Activated T-helper 9 cell treated with anti-CD3 and anti-CD28 coated beads, Interleukin-2, amount 50 U/mL, for 16 hours (primary cell): ENCODE data around the gene MFSD6.
"Not testable (repeated sequence)": the region's sequence is repeated elsewhere in the genome, so short reads cannot be mapped to it uniquely, and the experiment has no call there.

ENCODE experiments used
- DNase-seq: peaks from one replicate; pipeline ENCODE4 v3.0.0-alpha.2; 2020; ENCODE audit warnings: low read depth

MFSD6 gene

DNA sequence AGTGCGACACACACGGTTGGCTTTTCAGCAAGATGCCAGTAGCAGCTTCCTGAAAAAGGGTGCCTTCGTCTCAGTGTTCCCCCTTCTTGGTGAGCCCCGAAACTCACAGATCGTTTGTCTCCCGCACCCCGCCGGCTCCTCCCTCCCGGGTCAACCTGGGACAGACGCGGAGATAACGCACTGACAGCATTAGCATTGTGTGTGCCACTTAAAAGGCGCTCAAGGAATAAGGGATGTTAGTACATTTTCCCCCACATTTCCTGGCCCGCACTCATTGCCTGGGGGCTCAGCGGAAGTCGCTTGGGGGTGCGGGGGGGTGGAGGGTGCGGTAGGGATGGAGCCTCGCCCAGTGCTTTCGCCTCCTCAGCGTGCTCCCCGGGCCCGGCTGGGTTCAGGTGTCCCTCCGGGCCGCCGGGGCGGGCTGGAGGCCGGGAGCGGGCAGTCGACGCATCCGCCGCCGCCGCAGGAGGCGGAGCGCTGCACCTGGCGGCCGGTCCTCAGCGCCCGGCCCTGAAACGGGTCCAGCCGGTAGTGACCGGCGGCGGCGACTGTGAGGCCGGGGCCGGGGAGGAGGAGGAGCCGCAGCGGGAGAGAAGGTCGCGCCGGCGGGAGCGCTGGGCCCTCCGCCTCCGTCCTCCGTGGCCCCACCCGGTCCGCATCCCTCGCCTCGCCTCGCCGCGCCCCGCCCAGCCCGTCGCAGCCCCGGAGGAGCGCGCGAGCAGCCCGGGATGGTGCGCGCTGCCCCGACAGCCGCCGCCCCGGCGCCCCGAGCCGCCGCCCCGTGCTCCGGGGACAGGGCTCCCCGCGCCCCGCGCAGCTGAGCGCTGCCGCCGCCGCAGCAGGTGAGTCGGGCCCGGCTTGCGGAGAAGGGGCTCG lies at the start of gene MFSD6:
MFSD6 (plus strand) TSS at position 694 of the 876 bp plus-strand sequence. CDS start 27,675 bp downstream, outside the sequence.
- DNase-seq: peak; percentile 43

DNA sequence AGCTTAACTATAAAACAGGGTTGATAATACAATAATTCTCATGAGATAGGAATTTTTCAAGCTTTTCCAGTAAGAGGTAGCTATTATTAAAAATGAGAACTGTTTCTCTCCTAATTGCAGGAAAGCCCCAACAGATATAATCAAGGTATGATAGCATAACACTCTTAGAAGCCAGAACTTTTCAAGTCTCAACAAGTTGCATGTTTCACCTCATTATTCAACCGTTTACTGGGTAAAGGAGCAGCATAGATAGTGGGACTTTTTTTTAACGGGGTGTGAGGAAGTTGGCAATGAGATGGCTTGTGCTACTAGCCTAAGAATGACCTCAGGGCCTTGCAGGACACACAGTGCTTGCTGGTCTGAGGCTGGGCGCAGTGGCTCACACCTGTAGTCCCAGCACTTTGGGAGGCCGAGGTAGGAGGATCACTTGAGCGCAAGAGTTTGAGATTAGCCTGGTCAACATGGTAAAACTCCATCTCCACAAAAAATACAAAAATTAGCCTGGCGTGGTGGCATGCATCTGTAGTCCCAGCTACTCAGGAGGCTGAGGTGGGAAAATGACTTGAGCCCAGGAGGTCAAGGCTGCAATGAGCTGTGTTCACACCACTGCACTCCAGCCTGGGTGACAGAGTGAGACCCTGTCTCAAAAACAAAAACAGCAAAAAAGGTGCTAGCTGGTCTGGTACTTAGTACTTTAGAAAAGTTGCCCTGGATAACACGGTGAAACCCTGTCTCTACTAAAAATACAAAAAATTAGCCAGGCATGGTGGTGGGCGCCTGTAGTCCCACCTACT lies 49.3 kb upstream of the MFSD6 start:
- DNase-seq: not testable (repeated sequence)

DNA sequence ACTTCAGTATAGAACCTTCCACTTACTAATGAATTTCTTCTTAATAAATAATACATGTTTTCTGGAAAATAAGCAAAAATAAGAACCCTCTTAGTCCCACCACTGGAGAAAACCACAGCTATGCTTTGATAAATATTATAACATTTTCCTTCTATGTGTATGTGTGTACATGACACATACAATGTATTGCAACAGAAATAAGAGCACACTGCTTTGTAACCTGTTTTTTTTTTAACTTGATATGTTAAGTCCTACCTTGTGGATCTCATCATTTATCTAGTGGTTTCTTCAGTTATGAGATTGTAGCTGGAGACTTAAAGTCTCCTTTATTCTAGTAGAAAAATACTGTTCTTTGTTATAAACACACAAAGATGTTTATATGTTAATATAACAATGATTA lies 47.6 kb upstream of the MFSD6 start:
- no peak for DNase-seq

DNA sequence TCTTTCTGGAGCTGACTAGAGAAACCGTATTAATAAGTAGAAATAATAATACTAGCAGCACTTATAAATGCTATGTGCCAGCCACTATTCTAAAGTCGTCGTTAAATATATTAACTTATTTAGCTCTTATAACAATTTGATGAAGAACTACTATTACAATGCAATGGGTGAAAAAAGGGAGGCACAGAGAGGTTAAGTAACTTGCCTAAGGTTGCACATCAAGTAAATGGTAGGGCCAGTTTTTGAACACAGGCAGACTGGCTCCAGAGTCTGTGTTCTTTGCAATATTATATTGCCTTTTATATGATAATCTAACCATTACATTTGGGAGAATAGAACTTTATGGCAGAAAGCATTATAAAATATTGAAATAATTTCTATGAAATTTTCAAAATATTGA lies 47.2 kb upstream of the MFSD6 start:
- no peak for DNase-seq

DNA sequence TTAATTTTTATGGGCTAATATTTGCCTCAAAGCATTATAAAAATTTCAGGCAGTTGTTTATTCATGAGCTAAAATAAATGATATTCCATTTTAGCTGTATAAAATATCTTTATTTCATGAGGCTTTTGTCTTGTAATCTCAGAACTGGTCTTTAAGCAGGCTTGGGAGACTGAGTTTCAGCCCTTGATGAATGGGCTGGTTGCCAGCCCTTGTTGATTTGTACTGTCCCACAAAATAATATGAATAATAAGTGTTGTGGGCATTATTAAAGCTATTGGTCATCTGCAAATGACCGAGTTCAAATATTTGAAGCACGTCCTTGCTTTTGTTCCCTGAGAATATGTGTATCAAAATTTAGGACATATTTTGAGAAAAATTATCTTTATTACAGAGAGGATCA lies 46.6 kb upstream of the MFSD6 start:
- no peak for DNase-seq

DNA sequence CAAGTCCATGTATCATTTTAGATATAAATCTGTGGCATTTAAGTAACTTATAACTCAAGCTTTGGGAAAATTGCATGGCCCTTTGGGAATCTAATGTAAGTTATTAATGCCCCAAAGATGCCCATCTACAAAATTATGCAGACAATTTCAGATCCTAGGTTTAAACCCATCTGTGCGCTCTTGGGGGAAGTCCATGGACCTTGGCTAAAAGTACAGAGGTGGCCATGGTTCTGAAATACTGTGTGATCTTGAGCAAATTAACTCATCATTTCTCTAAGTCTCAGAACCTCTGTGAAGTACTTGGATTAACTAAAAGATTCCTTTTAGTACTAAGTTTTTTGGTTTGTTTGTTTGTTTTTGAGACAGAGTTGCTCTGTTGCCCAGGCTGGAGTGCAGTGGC lies 45.3 kb upstream of the MFSD6 start:
- DNase-seq: no peak

DNA sequence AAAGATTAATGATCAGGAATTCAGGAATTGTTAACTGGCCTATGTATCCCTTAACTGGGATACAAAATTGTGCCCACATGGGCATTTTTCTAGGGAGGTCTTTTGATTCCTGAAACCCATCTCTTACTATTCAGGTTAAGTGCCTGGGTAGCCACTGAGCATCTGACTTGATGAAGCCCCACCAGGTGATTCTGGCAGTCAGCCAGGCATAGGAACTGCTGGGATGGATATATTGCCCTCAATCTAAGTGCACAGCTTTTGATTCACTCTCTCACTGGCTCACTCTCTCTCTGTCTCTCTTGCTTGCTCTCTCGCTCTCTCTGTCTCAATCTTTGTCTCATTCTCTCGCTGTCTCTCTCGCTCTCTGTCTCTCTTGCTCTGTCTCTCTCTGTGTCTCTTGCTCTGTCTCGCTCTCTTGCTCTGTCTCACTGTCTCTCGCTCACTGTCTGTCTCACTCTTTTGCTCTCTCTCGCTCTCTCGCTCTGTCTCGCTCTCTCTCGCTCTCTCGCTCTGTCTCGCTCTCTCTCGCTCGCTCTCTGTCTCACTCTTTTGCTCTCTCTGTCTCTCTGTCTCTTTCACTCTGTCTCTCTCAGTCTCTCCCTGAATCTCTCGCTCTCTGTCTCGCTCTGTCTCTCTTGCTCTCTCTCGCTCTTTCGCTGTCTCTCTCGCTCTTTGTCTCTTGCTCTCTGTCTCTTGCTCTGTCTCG lies 42.5 kb upstream of the MFSD6 start:
- no peak for DNase-seq

DNA sequence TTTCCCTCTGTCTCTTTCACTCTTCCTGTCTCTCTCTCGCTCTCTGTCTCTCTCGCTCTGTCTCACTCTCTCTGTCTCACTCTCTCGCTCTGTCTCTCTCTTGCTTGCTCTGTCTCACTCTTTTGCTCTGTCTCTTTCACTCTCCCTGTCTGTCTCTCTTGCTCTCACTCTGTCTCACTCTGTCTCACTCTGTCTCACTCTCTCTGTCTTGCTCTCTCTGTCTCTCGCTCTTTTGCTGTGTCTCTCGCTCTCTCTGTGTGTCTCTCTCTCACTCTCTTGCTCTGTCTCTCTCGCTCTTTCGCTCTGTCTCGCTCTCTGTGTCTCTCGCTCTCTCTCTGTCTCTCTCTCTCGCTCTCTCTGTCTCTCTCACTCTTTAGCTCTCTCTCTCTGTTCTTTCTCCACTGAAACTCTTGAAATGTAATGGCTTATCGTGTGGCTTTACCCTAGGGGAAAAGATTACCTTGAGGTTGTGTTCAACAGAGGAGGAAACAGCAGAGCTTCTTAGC lies 41.9 kb upstream of the MFSD6 start:
- no peak for DNase-seq

DNA sequence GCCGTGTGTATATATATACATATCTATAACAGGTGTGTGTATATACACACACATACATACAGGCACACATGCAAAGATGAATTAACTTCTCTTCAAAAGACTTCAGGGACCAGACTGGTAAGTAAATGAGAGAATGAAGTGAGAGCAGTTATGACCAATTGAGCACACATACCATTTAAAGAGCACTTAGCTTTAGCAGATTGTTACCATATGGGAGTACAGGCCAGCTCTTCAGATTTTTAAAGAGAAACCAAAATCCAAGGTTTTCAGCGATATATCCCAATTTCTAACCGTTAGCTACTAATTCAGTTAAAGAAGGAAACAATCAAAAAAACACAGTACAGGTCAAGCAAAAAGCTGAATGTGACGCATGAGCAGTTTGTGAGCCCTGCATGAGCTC lies 41.1 kb upstream of the MFSD6 start:
- no peak for DNase-seq

DNA sequence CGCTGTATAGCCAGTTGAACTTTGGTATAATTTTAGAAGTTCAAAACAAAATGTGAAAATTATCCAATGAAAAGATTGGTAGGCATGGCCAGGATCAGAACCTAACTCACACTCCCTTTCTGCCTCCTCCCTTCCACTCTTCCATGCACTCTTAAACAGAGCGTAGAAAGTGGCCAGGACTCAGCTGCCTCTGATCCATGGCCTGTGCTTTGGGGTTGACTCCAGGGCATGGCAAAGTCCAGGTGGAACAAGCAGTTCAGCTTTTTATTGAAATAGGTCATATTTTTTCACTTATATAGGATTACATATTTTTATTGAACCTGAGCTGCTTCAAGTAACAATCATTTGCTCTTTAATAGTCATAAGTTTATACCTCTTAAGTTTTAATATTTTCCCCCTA lies 38.5 kb upstream of the MFSD6 start:
- DNase-seq: no peak

DNA sequence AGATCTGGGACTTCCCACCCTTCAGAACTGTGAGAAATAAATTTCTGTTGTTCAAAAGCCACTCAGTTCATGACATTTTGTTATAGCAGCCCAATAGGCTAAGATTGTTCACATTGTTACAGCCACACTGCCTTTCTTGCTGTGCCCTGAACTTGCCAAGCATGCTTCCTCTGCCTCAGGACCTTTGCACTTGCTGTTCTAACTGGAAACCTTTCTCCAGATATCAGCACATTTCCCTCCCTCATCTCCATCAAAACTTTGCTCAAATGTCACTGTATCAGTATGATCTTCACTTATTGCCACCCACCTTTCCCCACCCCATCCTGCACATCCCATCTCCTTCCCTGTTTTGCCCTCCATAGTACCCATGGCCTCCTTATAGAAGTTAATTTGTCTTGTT lies 32.1 kb upstream of the MFSD6 start:
- no peak for DNase-seq

DNA sequence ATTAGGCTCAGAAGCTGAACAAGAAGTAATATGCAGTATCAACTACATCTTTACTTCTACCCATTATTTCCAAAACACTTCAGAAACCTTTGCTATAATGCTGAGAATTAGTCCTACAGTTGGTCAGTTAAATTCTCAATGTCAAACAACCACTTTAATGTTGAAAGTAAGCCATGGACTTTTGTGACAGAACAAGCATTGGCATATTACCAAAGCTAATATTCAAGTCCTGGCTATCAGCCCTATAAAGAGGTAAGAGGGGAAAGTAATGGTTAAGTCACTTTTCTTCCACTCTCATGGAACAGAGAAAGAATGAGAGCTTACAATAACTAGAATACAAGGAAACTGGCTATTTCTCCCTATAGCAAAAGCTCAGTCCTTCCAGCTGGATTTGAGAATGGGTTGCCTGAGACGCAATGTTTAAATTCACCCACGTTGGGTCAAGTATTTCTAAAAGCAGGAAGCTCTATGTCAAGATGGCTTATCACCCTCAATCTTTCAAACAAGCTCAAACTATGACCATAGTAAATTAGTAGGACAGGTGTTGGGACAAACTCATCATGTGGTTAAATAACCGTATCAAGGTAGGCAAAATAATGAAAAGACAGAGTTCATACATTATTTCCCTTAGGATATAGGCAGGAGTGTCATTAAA lies 31.4 kb upstream of the MFSD6 start:
- no peak for DNase-seq

DNA sequence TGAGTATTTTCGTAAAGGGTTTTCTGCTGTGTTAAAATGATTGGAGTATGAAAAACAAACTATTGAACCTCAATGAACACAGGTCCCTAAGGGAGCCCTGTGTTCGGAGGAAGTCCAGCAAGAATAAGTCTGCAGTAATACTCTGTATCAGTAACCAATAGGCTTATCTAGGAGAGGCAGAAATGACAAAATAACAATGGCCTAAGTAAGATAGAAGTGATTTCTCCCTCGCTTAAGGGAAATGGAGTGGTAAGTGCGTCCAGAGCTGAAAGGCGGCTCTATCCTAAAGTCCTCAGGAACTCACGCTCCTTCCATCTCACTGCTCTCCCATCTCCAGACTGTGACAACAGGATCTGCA lies 29.3 kb upstream of the MFSD6 start:
- DNase-seq: no peak

DNA sequence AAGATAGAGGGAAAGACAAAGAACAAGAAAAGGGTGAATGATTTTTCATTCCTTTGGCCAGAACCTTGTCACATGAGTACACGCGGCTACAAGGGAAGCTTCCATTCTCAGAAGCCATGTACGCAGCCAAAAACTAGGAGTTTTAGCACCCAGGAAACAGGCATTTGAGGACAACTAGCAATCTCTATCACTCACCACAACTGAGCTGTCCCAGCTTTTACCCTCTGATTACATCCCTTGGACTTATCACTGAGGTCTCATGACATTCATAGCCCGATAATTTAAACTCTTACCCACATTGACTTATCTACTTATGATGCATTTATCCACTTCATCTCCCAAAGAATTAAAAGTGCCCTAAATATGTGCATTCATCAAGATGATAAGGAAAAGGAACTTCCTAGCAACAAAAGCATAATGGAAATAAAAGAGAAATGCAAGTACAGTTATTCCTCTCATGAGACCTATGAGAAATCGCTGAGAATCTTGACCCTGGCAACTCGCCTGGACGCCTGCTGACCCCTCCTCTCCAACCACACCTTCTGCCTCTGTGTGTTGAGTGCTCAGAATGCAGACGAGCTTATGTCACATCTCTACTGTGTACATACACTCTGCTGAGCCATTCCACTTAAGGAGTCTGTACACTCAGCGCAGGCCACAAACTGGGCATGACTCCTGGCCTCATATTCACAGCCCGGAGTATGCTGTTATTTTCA lies 28.7 kb upstream of the MFSD6 start:
- no peak for DNase-seq

DNA sequence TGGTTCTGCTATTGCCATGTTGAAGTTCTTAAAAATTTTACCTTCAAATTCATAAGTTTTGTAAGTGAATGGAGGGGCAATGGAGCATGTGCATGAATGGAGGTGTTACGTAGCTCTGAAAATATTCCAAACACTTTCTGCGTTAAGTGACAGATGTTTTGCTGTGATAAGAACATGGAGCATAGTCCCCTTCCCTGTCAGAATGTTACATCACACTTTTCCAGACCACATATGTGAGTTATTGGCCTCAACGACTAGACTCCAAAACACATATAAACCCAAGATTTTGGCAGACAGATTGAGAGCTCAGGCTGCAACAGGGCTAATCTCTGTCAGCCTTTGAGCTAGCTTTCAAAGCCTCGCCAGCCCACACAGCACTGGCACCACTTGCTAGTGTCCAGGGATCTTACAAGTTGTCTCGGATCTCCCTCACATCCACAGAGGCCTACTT lies 27.2 kb upstream of the MFSD6 start:
- DNase-seq: no peak

DNA sequence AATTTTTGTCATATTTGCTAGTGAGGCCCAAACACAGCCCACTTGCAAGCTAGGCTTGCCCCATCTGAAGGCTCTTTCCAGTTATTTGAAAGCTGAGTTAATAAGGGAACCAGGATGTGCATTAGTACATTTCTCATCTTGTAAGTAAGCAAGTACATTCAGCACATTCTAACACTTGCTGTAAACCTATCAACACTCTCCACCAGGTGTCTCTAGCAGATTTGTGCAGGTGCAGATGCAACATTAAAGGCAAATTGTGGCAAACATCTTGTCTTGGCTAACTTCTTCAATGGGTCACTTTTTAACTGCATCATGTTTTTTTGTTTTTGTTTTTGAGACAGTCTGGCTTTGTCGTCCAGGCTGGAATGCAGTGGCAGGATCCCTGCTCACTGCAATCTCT lies 25.3 kb upstream of the MFSD6 start:
- DNase-seq: no peak

DNA sequence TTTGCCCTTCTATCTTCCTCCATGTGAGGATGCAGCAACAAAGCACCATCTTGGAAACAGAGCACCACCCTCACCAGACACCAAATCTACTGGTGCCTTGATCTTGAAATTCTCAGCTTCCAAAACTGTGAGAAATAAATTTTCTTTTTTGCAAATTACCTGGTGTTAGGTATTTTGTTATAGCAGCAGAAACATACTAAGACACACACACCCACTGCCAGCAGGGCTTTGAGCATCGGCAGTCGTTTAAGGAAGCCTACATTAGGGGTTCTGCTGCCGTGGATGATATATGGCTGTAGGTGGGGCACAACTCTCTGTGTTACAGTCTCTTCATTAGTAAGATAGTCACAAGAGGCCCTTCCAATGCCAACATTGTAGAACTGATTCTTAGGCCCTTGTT lies 20.7 kb upstream of the MFSD6 start:
- DNase-seq: no peak

DNA sequence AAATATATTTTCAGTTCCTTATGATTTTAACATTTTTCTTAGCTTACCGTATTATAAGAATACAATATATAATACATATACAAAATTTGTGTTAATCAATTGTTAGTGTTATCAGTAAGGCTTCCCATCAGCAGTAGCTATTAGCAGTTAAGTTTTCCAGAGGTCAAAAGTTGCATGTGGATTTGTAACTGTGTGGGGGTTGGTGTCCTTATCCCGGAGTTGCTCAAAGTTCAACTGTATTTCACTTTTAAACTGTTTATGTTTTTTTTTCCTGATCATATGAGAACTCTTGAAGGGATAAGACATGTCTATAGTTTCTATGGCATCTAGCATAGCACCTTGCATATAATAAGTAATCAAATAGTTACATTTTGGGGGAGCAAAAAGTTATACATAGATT lies 11.9 kb upstream of the MFSD6 start:
- no peak for DNase-seq

DNA sequence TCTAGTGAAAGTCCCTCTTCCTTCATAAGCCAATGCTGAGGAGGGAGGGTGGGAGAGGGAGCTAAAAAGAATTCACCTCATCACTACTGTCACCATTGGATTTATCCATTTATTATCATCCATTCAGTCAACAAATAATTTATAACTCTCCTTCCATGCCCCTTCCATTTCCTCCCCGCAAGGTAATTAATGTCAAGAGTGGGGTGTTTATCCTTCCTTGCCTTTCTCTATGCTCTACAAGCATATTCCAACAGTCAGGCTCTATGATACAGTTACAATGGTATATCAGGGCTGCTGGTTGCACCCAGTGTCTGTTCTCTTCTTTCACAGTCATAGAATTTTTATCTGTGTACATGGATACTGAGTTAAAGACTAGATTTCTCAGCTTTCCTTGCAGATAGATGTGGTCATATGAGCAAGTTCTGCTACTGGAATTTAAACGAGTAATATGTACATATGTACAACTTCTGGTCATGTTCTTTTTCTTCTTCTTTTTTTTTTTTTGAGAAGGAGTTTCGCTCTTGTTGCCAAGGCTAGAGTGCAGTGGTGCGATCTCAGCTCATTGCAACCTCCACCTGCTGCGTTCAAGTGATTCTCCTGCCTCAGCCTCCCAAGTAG lies 5.1 kb upstream of the MFSD6 start:
- no peak for DNase-seq

DNA sequence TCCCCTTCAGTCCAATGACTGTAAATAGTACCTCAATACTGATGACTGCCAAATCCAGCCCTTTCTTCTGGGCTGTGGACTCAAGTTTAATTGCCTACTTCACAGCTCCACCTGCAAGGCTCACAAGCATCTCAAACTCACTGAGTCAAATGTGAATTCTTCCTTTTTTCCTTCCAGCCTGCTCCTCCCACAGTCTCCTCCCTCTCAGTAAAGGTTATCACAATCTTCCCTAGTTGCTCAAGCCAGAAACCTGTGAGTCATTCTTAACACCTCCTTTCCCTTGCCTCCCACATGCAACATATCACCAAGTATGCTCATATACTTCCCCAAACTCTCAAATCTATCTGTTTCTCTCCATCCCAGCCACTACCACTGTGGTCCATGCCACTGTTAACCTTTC lies 3.7 kb upstream of the MFSD6 start:
- no peak for DNase-seq

DNA sequence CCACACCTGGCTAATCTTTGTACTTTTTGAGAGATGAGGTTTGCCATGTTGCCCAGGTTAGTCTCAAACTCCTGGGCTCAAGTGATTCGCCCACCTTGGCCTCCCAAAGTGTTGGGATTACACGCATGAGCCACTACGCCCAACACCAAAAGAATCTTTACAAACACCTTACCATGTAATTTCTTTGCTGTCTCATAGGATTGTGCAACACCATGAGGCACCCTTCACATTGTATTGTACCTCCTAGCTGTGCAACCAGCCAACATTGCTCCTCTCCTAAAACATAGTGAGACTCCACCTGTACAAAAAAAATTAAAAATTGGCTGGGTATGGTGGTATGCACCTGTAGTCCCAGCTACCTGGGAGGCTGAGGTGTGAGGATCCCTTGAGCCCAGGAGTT lies 3.1 kb upstream of the MFSD6 start:
- no peak for DNase-seq
